ENCODE measurements around the gene CLCN3.

The CLCN3 gene

GRCh38 chr4:169682372-169683047 is 62.1 kb downstream of the CLCN3 start:
- TF ChIP-seq CTCF (IDR thresholded peaks at IDR 0.05), result no peak
- no peaks in the 10 kb centered on the region for H3K36me3 ChIP-seq (ENCODE audit: control insufficient read depth, insufficient read depth, low read length)
- no peak overlapping the region for H3K4me3 ChIP-seq (ENCODE audit: low read depth, low read length)
- no peaks in the 10 kb centered on the region for H3K9me3 ChIP-seq (ENCODE audit: control insufficient read depth, low read length)
- no peaks in the 10 kb centered on the region for H3K27me3 ChIP-seq (ENCODE audit: control insufficient read depth, insufficient read depth, low read length)
- no peak overlapping the region for H2AFZ ChIP-seq
- no peak overlapping the region for H3K4me2 ChIP-seq (ENCODE audit: low read length)
- no peaks in the 10 kb centered on the region for H3K4me1 ChIP-seq
- no peak overlapping the region for H3K9ac ChIP-seq
- H3K27ac ChIP-seq, result no peak overlapping the region
- no peaks in the 10 kb centered on the region for H3K79me2 ChIP-seq

- TF ChIP-seq CTCF (IDR thresholded peaks at IDR 0.05), result no peak
These were observed 69.3 kb downstream of the CLCN3 start for GRCh38 chr4:169689681-169690080.

GRCh38 chr4:169690787-169691186 is 70.4 kb downstream of the CLCN3 start:
- no peaks in the 10 kb centered on the region for H3K79me2 ChIP-seq
- no peak overlapping the region for H3K4me3 ChIP-seq (ENCODE audit: low read depth, low read length)
- no peaks in the 10 kb centered on the region for H3K36me3 ChIP-seq (ENCODE audit: control insufficient read depth, insufficient read depth, low read length)
- no peaks in the 10 kb centered on the region for H3K9me3 ChIP-seq (ENCODE audit: control insufficient read depth, low read length)
- H3K4me1 ChIP-seq, result no peaks in the 10 kb centered on the region
- H3K9ac ChIP-seq, result no peak overlapping the region
- no peak overlapping the region for H3K4me2 ChIP-seq (ENCODE audit: low read length)
- H3K27ac ChIP-seq, result no peak overlapping the region
- H2AFZ ChIP-seq, result no peak overlapping the region
- no peaks in the 10 kb centered on the region for H3K27me3 ChIP-seq (ENCODE audit: control insufficient read depth, insufficient read depth, low read length)
- no peak for TF ChIP-seq CTCF (IDR thresholded peaks at IDR 0.05)

More at GRCh38 chr4:169689681-169690080, 69.3 kb downstream of the CLCN3 start:
- no peaks in the 10 kb centered on the region for H3K27me3 ChIP-seq (ENCODE audit: control insufficient read depth, insufficient read depth, low read length)
- H3K36me3 ChIP-seq (ENCODE audit: control insufficient read depth, insufficient read depth, low read length), result no peaks in the 10 kb centered on the region
- H3K4me2 ChIP-seq (ENCODE audit: low read length), result no peak overlapping the region
- no peak overlapping the region for H3K9ac ChIP-seq
- no peak overlapping the region for H3K4me3 ChIP-seq (ENCODE audit: low read depth, low read length)
- no peaks in the 10 kb centered on the region for H3K9me3 ChIP-seq (ENCODE audit: control insufficient read depth, low read length)
- no peaks in the 10 kb centered on the region for H3K79me2 ChIP-seq
- H3K27ac ChIP-seq, result no peak overlapping the region
- H3K4me1 ChIP-seq, result no peaks in the 10 kb centered on the region
- no peak overlapping the region for H2AFZ ChIP-seq

GRCh38 chr4:169698331-169698730 is 78.0 kb downstream of the CLCN3 start:
- Histone ChIP-seq H3K36me3 (ENCODE audit: control insufficient read depth, insufficient read depth, low read length) (no peaks in the 10 kb centered on the region), H3K27ac (no peak overlapping the region), H3K79me2 (no peaks in the 10 kb centered on the region), H3K27me3 (ENCODE audit: control insufficient read depth, insufficient read depth, low read length) (no peaks in the 10 kb centered on the region), H3K4me3 (ENCODE audit: low read depth, low read length) (no peak overlapping the region), H3K4me2 (ENCODE audit: low read length) (no peak overlapping the region), H3K9me3 (ENCODE audit: control insufficient read depth, low read length) (no peaks in the 10 kb centered on the region), H3K4me1 (no peaks in the 10 kb centered on the region), H3K9ac (no peak overlapping the region), H2AFZ (no peak overlapping the region)
- no peak for TF ChIP-seq CTCF (IDR thresholded peaks at IDR 0.05)

All from parathyroid adenoma (tissue), 2 donors.